K562 (cell line): ENCODE measurements around the gene NOP58. TPM values are rescaled to one million over a fixed set of nuclear protein-coding genes. Genes with fewer than 3 reads are reported as not detected.

Experiments
- ATF7 ChIP-seq: fragments of 450-650 bp; IDR thresholded peaks from 2 replicates; pipeline ENCODE4 v1.7.1; 2014; ENCODE audit warnings: mild to moderate bottlenecking, moderate library complexity
- CREBBP ChIP-seq: IDR thresholded peaks from one replicate; pipeline ENCODE4 v1.6.1; 2012; ENCODE audit warnings: low read depth, mild to moderate bottlenecking, control low read depth, inconsistent platforms, low read length
- HMG20B ChIP-seq: fragments of 250-450 bp; sonication (Bioruptor Pico); IDR thresholded peaks from 2 replicates; pipeline ENCODE4 v1.5.0; 2021; ENCODE audit warnings: mild to moderate bottlenecking
- MYC ChIP-seq, 2 experiments: fragments of 250-450 bp in 1 of 2; sonication (Bioruptor Pico) in 1 of 2; IDR thresholded peaks; 2 replicates each; pipeline versions ENCODE4 v1.5.1 to v1.6.1; 2012 to 2021; ENCODE audit warnings: low read depth in 2 of 2, borderline replicate concordance in 1 of 2, improper control_type of control experiment in 1 of 2, low read length in 1 of 2, mild to moderate bottlenecking in 1 of 2, moderate library complexity in 1 of 2
- PHB2 ChIP-seq: fragments of 450-650 bp; IDR thresholded peaks from 2 replicates; pipeline ENCODE4 v1.6.1; 2017; ENCODE audit warnings: low read depth
- polyA plus RNA-seq, 8 experiments: library from polyadenylated mRNA; depleted of rRNA in 4 of 8; stranded (reverse) in 5 of 8; unstranded in 3 of 8; fragments of >200 nt; fragmentation: Nextera tagmentation in 2 of 8; fragmentation: Illumina TruSeq in 1 of 8; extraction: Ambion mirVana in 2 of 8; extraction: Trizol in 1 of 8; gene quantifications; 2 replicates each; pipeline versions ENCODE4 v1.2.1 to v1.2.3, GENCODE V29; 2011 to 2014; ENCODE audit warnings: inconsistent platforms in 1 of 8, missing spikeins in 1 of 8
- total RNA-seq, 7 experiments: library from RNA; depleted of rRNA in 6 of 7; stranded (reverse); fragments of >200 nt in 6 of 7; fragmentation: Illumina TruSeq in 2 of 7; extraction: Trizol in 2 of 7; gene quantifications; 2 replicates each; pipeline versions ENCODE4 v1.2.1 to v1.2.3, GENCODE V29; 2011 to 2021; ENCODE audit warnings: low replicate concordance in 1 of 7
- TF ChIP-seq, protein P1 (sequence below), 2 experiments: fragments of 450-650 bp; IDR thresholded peaks; 2 replicates each; pipeline ENCODE4 v1.6.1; 2016; ENCODE audit warnings: mild to moderate bottlenecking in 2 of 2, borderline replicate concordance in 1 of 2, low read depth in 1 of 2, moderate library complexity in 1 of 2
- TF ChIP-seq, protein P2 (sequence below): fragments of 250-450 bp; sonication (Bioruptor Pico); IDR thresholded peaks from 2 replicates; pipeline ENCODE4 v1.4.0; 2020
- TF ChIP-seq, protein P3 (sequence below): sonication (generic); formaldehyde crosslinking; IDR thresholded peaks from 2 replicates; pipeline ENCODE4 v1.8.0; 2022; ENCODE audit warnings: mild to moderate bottlenecking, missing genetic modification reagents, borderline replicate concordance

Gene NOP58
- total and polyA plus RNA-seq, 9 of the 15 experiments (the other 6 are each of a cell fraction or from before 2014, with no cell fraction given): 132 to 332 (median 208) TPM

DNA sequence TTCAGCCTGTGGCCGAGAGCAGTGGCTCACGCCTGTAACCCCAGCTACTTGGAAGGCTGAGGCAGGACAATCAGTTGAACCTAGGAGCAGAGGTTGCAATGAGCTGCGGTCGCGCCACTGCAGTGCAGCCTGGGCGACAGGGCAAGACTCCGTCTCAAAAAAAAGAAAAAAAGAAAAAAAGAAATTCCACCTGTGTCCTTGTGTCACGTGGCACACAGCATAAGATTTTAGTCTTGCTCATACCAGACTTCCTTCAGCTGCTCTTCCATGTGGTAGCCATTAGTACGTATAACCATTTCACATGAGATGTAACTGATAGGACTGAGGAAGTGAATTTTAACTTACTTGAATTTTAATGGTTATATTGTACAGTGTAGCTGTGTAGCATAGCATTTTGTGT, 4.0 kb downstream of the NOP58 start (continued):
- TF ChIP-seq, protein P1, sequence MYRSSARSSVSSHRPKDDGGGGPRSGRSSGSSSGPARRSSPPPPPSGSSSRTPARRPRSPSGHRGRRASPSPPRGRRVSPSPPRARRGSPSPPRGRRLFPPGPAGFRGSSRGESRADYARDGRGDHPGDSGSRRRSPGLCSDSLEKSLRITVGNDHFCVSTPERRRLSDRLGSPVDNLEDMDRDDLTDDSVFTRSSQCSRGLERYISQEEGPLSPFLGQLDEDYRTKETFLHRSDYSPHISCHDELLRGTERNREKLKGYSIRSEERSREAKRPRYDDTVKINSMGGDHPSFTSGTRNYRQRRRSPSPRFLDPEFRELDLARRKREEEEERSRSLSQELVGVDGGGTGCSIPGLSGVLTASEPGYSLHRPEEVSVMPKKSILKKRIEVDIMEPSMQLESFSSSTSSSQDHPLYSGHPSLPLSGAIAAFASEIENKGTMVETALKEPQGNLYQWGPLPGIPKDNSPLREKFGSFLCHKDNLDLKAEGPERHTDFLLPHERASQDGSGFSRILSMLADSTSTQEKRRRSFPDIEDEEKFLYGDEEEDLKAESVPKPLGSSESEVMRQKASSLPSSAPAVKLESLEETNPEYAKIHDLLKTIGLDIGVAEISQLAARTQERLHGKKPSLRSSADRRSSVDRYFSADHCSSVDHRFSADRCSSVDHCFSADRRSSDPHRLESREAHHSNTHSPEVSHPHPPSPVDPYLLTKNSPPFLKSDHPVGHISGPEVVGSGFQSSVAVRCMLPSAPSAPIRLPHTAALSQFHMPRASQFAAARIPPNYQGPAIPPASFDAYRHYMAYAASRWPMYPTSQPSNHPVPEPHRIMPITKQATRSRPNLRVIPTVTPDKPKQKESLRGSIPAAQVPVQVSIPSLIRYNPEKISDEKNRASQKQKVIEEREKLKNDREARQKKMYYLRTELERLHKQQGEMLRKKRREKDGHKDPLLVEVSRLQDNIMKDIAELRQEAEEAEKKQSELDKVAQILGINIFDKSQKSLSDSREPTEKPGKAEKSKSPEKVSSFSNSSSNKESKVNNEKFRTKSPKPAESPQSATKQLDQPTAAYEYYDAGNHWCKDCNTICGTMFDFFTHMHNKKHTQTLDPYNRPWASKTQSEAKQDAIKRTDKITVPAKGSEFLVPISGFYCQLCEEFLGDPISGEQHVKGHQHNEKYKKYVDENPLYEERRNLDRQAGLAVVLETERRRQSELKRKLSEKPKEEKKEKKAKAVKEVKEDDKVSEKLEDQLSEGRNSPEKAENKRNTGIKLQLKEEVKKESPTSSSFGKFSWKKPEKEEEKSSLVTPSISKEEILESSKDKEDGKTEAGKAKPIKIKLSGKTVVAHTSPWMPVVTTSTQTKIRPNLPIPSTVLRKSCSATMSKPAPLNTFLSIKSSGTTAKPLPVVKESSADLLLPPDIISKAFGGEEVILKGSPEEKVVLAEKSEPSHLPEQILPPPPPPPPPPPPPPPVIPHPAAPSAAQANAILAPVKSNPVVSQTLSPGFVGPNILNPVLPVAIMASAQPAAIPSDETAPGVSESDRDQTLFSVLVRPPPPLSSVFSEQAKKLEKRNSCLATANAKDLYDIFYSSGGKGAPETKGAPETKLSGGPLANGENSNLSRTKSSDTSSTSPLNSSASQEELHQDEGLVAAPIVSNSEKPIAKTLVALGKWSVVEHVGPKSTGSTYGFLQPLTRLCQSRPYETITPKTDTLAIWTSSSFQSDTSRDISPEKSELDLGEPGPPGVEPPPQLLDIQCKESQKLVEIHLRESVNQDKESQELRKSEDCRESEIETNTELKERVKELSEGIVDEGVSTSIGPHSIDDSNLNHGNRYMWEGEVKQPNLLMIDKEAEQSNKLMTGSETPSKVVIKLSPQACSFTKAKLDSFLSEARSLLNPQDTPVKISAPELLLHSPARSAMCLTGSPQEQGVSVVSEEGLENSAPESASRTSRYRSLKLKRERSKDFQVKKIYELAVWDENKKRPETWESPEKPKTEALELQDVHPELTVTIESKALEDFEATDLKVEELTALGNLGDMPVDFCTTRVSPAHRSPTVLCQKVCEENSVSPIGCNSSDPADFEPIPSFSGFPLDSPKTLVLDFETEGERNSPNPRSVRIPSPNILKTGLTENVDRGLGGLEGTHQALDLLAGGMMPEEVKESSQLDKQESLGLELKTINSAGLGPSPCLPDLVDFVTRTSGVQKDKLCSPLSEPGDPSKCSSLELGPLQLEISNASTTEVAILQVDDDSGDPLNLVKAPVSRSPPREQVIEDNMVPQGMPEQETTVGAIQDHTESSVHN (IDR thresholded peaks at IDR 0.05; ENCODE audit: borderline replicate concordance in 1 of 2, low read depth in 1 of 2): peak in 1 of 2 experiments; percentile 66; a peak in 1 of 4 replicates
- TF ChIP-seq PHB2 (no peak), MYC (IDR thresholded peaks at IDR 0.05; ENCODE audit: low read depth, low read length) (peak; percentile 62), MYC (CRISPR knock-in tag; IDR thresholded peaks at IDR 0.05; ENCODE audit: borderline replicate concordance, low read depth) (no peak), HMG20B (no peak), CREBBP (no peak), ATF7 (no peak)
- TF ChIP-seq, protein P2, sequence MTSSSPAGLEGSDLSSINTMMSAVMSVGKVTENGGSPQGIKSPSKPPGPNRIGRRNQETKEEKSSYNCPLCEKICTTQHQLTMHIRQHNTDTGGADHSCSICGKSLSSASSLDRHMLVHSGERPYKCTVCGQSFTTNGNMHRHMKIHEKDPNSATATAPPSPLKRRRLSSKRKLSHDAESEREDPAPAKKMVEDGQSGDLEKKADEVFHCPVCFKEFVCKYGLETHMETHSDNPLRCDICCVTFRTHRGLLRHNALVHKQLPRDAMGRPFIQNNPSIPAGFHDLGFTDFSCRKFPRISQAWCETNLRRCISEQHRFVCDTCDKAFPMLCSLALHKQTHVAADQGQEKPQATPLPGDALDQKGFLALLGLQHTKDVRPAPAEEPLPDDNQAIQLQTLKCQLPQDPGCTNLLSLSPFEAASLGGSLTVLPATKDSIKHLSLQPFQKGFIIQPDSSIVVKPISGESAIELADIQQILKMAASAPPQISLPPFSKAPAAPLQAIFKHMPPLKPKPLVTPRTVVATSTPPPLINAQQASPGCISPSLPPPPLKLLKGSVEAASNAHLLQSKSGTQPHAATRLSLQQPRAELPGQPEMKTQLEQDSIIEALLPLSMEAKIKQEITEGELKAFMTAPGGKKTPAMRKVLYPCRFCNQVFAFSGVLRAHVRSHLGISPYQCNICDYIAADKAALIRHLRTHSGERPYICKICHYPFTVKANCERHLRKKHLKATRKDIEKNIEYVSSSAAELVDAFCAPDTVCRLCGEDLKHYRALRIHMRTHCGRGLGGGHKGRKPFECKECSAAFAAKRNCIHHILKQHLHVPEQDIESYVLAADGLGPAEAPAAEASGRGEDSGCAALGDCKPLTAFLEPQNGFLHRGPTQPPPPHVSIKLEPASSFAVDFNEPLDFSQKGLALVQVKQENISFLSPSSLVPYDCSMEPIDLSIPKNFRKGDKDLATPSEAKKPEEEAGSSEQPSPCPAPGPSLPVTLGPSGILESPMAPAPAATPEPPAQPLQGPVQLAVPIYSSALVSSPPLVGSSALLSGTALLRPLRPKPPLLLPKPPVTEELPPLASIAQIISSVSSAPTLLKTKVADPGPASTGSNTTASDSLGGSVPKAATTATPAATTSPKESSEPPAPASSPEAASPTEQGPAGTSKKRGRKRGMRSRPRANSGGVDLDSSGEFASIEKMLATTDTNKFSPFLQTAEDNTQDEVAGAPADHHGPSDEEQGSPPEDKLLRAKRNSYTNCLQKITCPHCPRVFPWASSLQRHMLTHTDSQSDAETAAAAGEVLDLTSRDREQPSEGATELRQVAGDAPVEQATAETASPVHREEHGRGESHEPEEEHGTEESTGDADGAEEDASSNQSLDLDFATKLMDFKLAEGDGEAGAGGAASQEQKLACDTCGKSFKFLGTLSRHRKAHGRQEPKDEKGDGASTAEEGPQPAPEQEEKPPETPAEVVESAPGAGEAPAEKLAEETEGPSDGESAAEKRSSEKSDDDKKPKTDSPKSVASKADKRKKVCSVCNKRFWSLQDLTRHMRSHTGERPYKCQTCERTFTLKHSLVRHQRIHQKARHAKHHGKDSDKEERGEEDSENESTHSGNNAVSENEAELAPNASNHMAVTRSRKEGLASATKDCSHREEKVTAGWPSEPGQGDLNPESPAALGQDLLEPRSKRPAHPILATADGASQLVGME: no peak
- TF ChIP-seq, protein P3, sequence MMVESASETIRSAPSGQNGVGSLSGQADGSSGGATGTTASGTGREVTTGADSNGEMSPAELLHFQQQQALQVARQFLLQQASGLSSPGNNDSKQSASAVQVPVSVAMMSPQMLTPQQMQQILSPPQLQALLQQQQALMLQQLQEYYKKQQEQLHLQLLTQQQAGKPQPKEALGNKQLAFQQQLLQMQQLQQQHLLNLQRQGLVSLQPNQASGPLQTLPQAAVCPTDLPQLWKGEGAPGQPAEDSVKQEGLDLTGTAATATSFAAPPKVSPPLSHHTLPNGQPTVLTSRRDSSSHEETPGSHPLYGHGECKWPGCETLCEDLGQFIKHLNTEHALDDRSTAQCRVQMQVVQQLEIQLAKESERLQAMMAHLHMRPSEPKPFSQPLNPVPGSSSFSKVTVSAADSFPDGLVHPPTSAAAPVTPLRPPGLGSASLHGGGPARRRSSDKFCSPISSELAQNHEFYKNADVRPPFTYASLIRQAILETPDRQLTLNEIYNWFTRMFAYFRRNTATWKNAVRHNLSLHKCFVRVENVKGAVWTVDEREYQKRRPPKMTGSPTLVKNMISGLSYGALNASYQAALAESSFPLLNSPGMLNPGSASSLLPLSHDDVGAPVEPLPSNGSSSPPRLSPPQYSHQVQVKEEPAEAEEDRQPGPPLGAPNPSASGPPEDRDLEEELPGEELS (CRISPR knock-in tag): no peak
